ENCODE measurements around the gene SUPT4H1. TPM values are rescaled to one million over a fixed set of nuclear protein-coding genes. Genes with fewer than 3 reads are reported as not detected.
A peak's percentile ranks its signal among the peaks of the same experiment; 100 is the strongest.

The SUPT4H1 gene
- polyA plus RNA-seq, 6 donors from 2014 or later = 77.4 to 128 (median 110) TPM

GRCh38 chr17:58376472-58377000, 24.5 kb upstream of the SUPT4H1 start:
- Mint-ChIP-seq H3K9me3 (no peaks in the 10 kb centered on the region), H3K4me3 (no peak overlapping the region), H3K27ac (no peak overlapping the region), H3K4me1 (peaks cover 2 to 18% (median 18%) of the 10 kb centered on the region in 3 donors), H3K27me3 (no peaks in the 10 kb centered on the region), H3K36me3 (no peaks in the 10 kb centered on the region)
- ATAC-seq (ENCODE audit: low read depth in 2 of 2) (no peak), DNase-seq (no peak)

- no peak for ATAC-seq (ENCODE audit: low read depth in 2 of 2)
- Mint-ChIP-seq H3K27me3 (no peaks in the 10 kb centered on the region), H3K4me1 (peaks cover 10 to 20% (median 20%) of the 10 kb centered on the region in 3 donors), H3K36me3 (no peaks in the 10 kb centered on the region), H3K4me3 (peak overlapping the region in 1 of 8 donors; percentile 48), H3K27ac (peak overlapping the region in 1 of 6 donors; percentile 57), H3K9me3 (no peaks in the 10 kb centered on the region)
- no peak for DNase-seq
Observed at GRCh38 chr17:58375811-58376210, 23.8 kb upstream of the SUPT4H1 start.

GRCh38 chr17:58375256-58375655, 23.3 kb upstream of the SUPT4H1 start:
- H3K27me3 Mint-ChIP-seq = no peaks in the 10 kb centered on the region
- H3K27ac Mint-ChIP-seq = peak overlapping the region in 2 of 6 donors; percentile 4 to 73
- H3K9me3 Mint-ChIP-seq = no peaks in the 10 kb centered on the region
- no peak overlapping the region for H3K4me3 Mint-ChIP-seq
- peak; percentile 37 to 47 for ATAC-seq (ENCODE audit: low read depth in 2 of 2)
- H3K4me1 Mint-ChIP-seq = peaks cover 15 to 24% (median 24%) of the 10 kb centered on the region in 3 donors
- DNase-seq = no peak
- no peaks in the 10 kb centered on the region for H3K36me3 Mint-ChIP-seq

- Mint-ChIP-seq H3K27me3 (no peaks in the 10 kb centered on the region), H3K4me1 (peaks cover 27 to 33% (median 33%) of the 10 kb centered on the region in 3 donors), H3K36me3 (no peaks in the 10 kb centered on the region), H3K9me3 (no peaks in the 10 kb centered on the region), H3K27ac (no peak overlapping the region), H3K4me3 (no peak overlapping the region)
- DNase-seq (no peak), ATAC-seq (ENCODE audit: low read depth in 2 of 2) (no peak)
Observed at GRCh38 chr17:58373923-58374322, 21.9 kb upstream of the SUPT4H1 start.

GRCh38 chr17:58373003-58373402, 21.0 kb upstream of the SUPT4H1 start:
- ATAC-seq (ENCODE audit: low read depth in 2 of 2) = no peak
- no peak for DNase-seq
- Mint-ChIP-seq H3K27ac (peak overlapping the region in 1 of 6 donors; percentile 72), H3K36me3 (no peaks in the 10 kb centered on the region), H3K4me1 (peaks cover 31 to 37% (median 37%) of the 10 kb centered on the region in 3 donors), H3K27me3 (no peaks in the 10 kb centered on the region), H3K9me3 (no peaks in the 10 kb centered on the region), H3K4me3 (no peak overlapping the region)

- DNase-seq (no peak), ATAC-seq (ENCODE audit: low read depth in 2 of 2) (no peak)
- Mint-ChIP-seq H3K27ac (peak overlapping the region in 1 of 6 donors; percentile 13), H3K4me1 (peaks cover 32 to 37% (median 37%) of the 10 kb centered on the region in 3 donors), H3K27me3 (no peaks in the 10 kb centered on the region), H3K4me3 (peak overlapping the region in 3 of 8 donors; percentile 16 to 67 (median 23)), H3K9me3 (no peaks in the 10 kb centered on the region), H3K36me3 (no peaks in the 10 kb centered on the region)
Observed at GRCh38 chr17:58371300-58371950, 19.4 kb upstream of the SUPT4H1 start.

- no peaks in the 10 kb centered on the region for H3K27me3 Mint-ChIP-seq
- DNase-seq = no peak
- no peak for ATAC-seq (ENCODE audit: low read depth in 2 of 2)
- peak overlapping the region in 6 of 8 donors; percentile 29 to 80 (median 54) for H3K4me3 Mint-ChIP-seq
- H3K4me1 Mint-ChIP-seq = peaks cover 32 to 37% (median 37%) of the 10 kb centered on the region in 3 donors
- peak overlapping the region in 4 of 6 donors; percentile 30 to 88 (median 54) for H3K27ac Mint-ChIP-seq
- H3K36me3 Mint-ChIP-seq = no peaks in the 10 kb centered on the region
- no peaks in the 10 kb centered on the region for H3K9me3 Mint-ChIP-seq
Observed at GRCh38 chr17:58370716-58371115, 18.7 kb upstream of the SUPT4H1 start.

- ATAC-seq (ENCODE audit: low read depth in 2 of 2) (no peak), DNase-seq (no peak)
- peak overlapping the region in 3 of 6 donors; percentile 4 to 88 (median 51) for H3K27ac Mint-ChIP-seq
- H3K9me3 Mint-ChIP-seq = no peaks in the 10 kb centered on the region
- H3K4me1 Mint-ChIP-seq = peaks cover 32 to 36% (median 34%) of the 10 kb centered on the region in 3 donors
- peak overlapping the region in 6 of 8 donors; percentile 29 to 80 (median 54) for H3K4me3 Mint-ChIP-seq
- H3K36me3 Mint-ChIP-seq = no peaks in the 10 kb centered on the region
- no peaks in the 10 kb centered on the region for H3K27me3 Mint-ChIP-seq
Observed at GRCh38 chr17:58370309-58370708, 18.3 kb upstream of the SUPT4H1 start.

- ATAC-seq (ENCODE audit: low read depth in 2 of 2) = peak; percentile 57 to 64
- Mint-ChIP-seq H3K9me3 (no peaks in the 10 kb centered on the region), H3K27me3 (no peaks in the 10 kb centered on the region), H3K4me1 (peaks cover 28 to 32% (median 32%) of the 10 kb centered on the region in 3 donors), H3K27ac (peak overlapping the region; percentile 53 to 93 (median 90)), H3K36me3 (no peaks in the 10 kb centered on the region), H3K4me3 (peak overlapping the region in 6 of 8 donors; percentile 16 to 69 (median 51))
- DNase-seq = peak; percentile 42
Observed at GRCh38 chr17:58369214-58370031, 17.4 kb upstream of the SUPT4H1 start.

GRCh38 chr17:58368860-58369213, 16.8 kb upstream of the SUPT4H1 start:
- Mint-ChIP-seq H3K4me3 (peak overlapping the region in 5 of 8 donors; percentile 8 to 69 (median 28)), H3K9me3 (no peaks in the 10 kb centered on the region), H3K36me3 (peaks cover 0 to 2% of the 10 kb centered on the region in 2 donors), H3K27me3 (no peaks in the 10 kb centered on the region), H3K27ac (peak overlapping the region; percentile 9 to 91 (median 70)), H3K4me1 (peaks cover 28 to 32% (median 32%) of the 10 kb centered on the region in 3 donors)
- peak; percentile 55 for DNase-seq
- peak; percentile 79 to 81 for ATAC-seq (ENCODE audit: low read depth in 2 of 2)

GRCh38 chr17:58367461-58367860, 15.5 kb upstream of the SUPT4H1 start:
- H3K36me3 Mint-ChIP-seq = peaks cover 0 to 11% of the 10 kb centered on the region in 2 donors
- ATAC-seq (ENCODE audit: low read depth in 2 of 2) (no peak), DNase-seq (no peak)
- H3K9me3 Mint-ChIP-seq = no peaks in the 10 kb centered on the region
- H3K27ac Mint-ChIP-seq = peak overlapping the region in 1 of 6 donors; percentile 77
- H3K4me1 Mint-ChIP-seq = peaks cover 25 to 32% (median 32%) of the 10 kb centered on the region in 3 donors
- H3K27me3 Mint-ChIP-seq = no peaks in the 10 kb centered on the region
- H3K4me3 Mint-ChIP-seq = no peak overlapping the region

- no peak overlapping the region for H3K4me3 Mint-ChIP-seq
- ATAC-seq (ENCODE audit: low read depth in 2 of 2) (no peak), DNase-seq (no peak)
- H3K27me3 Mint-ChIP-seq = no peaks in the 10 kb centered on the region
- H3K36me3 Mint-ChIP-seq = peaks cover 0 to 11% of the 10 kb centered on the region in 2 donors
- peaks cover 20 to 25% (median 21%) of the 10 kb centered on the region in 3 donors for H3K4me1 Mint-ChIP-seq
- H3K9me3 Mint-ChIP-seq = no peaks in the 10 kb centered on the region
- no peak overlapping the region for H3K27ac Mint-ChIP-seq
Observed at GRCh38 chr17:58365980-58366595, 14.1 kb upstream of the SUPT4H1 start.
